Astrocyte (in vitro differentiated cells and primary cell): ENCODE results near the gene CKLF. TPM values are rescaled to one million over a fixed set of nuclear protein-coding genes. Genes with fewer than 3 reads are reported as not detected.

Source experiments
- DNase-seq: peaks from one replicate; pipeline ENCODE4 v3.0.0-alpha.2; 2010; ENCODE audit warnings: low read depth
- FAIRE-seq: peaks from 2 replicates; lab custom pipeline; 2011; peaks lifted over from hg19 to GRCh38; lab: Jason Lieb, UNC
- H2AFZ ChIP-seq: 2 replicates; pipeline ENCODE4 v1.6.0; 2012; ENCODE audit warnings: low read depth, low read length, inconsistent platforms
- H3K27ac ChIP-seq: 2 replicates; pipeline ENCODE4 v1.5.1; 2011; ENCODE audit warnings: low read depth, low read length, inconsistent platforms
- H3K27me3 ChIP-seq: 2 replicates; pipeline ENCODE4 v1.6.0; 2011; ENCODE audit warnings: low read length, inconsistent platforms; ENCODE audit not compliant: insufficient read depth
- H3K36me3 ChIP-seq: 2 replicates; pipeline ENCODE4 v1.5.1; 2011; ENCODE audit warnings: low read length, inconsistent platforms; ENCODE audit not compliant: insufficient read depth
- H3K4me1 ChIP-seq: 2 replicates; pipeline ENCODE4 v1.5.1; 2011; ENCODE audit warnings: low read length, inconsistent platforms; ENCODE audit not compliant: insufficient read depth
- H3K4me2 ChIP-seq: 2 replicates; pipeline ENCODE4 v1.6.0; 2012; ENCODE audit warnings: low read length, inconsistent platforms
- H3K4me3 ChIP-seq: 2 replicates; pipeline ENCODE4 v1.5.1; 2011; ENCODE audit warnings: low read depth, mild to moderate bottlenecking, low read length, inconsistent platforms; ENCODE audit not compliant: insufficient read depth
- H3K79me2 ChIP-seq: 2 replicates; pipeline ENCODE4 v1.6.0; 2012; ENCODE audit warnings: mild to moderate bottlenecking, low read length, inconsistent platforms; ENCODE audit not compliant: insufficient read depth
- H3K9ac ChIP-seq: 2 replicates; pipeline ENCODE4 v1.6.0; 2012; ENCODE audit warnings: mild to moderate bottlenecking, low read length, inconsistent platforms
- H3K9me3 ChIP-seq: 2 replicates; pipeline ENCODE4 v1.5.1; 2012; ENCODE audit warnings: low read depth, mild to moderate bottlenecking, low read length, inconsistent platforms; ENCODE audit not compliant: insufficient read depth
- H4K20me1 ChIP-seq: 2 replicates; pipeline ENCODE4 v1.6.0; 2012; ENCODE audit warnings: low read length, inconsistent platforms; ENCODE audit not compliant: insufficient read depth
- H3K27ac Mint-ChIP-seq: one replicate; pipeline ENCODE4 v1.8.0; 2021; ENCODE audit warnings: mild to moderate bottlenecking, mixed read lengths; ENCODE audit not compliant: unreplicated experiment
- H3K27me3 Mint-ChIP-seq: one replicate; pipeline ENCODE4 v1.8.0; 2021; ENCODE audit warnings: low read depth, mixed read lengths; ENCODE audit not compliant: unreplicated experiment
- H3K36me3 Mint-ChIP-seq: one replicate; pipeline ENCODE4 v1.8.0; 2021; ENCODE audit warnings: low read depth, mixed read lengths; ENCODE audit not compliant: unreplicated experiment
- H3K4me1 Mint-ChIP-seq: one replicate; pipeline ENCODE4 v1.8.0; 2021; ENCODE audit warnings: low read depth, mixed read lengths; ENCODE audit not compliant: unreplicated experiment
- H3K4me3 Mint-ChIP-seq: one replicate; pipeline ENCODE4 v1.8.0; 2021; ENCODE audit warnings: mild to moderate bottlenecking, moderate library complexity, mixed read lengths; ENCODE audit not compliant: unreplicated experiment
- H3K9me3 Mint-ChIP-seq: one replicate; pipeline ENCODE4 v1.8.0; 2021; ENCODE audit warnings: mild to moderate bottlenecking, mixed read lengths; ENCODE audit not compliant: unreplicated experiment
- CTCF ChIP-seq: IDR thresholded peaks from 2 replicates; pipeline ENCODE4 v1.5.1; 2011; ENCODE audit warnings: low read depth, mild to moderate bottlenecking, inconsistent platforms, low read length, moderate library complexity; ENCODE audit not compliant: insufficient read depth
- EZH2 ChIP-seq: IDR thresholded peaks from 2 replicates; pipeline ENCODE4 v1.6.1; 2012; ENCODE audit warnings: mild to moderate bottlenecking, low read length, inconsistent platforms; ENCODE audit not compliant: insufficient read depth
- total RNA-seq: library from RNA; stranded (reverse); gene quantifications from 2 replicates; pipeline ENCODE4 v1.2.1, GENCODE V29; 2021

Gene CKLF
- total RNA-seq, 1 donor from 2014 or later = 24.5 TPM

- Mint-ChIP-seq H3K9me3 (no peaks in the 10 kb centered on the region), H3K27ac (no peak overlapping the region), H3K36me3 (peaks cover 2% of the 10 kb centered on the region), H3K27me3 (peaks cover 30% of the 10 kb centered on the region), H3K4me3 (no peak overlapping the region), H3K4me1 (peaks cover 11% of the 10 kb centered on the region)
- Histone ChIP-seq H3K4me1 (peaks cover 24% of the 10 kb centered on the region), H3K9me3 (no peaks in the 10 kb centered on the region), H3K27ac (no peak overlapping the region), H3K36me3 (no peaks in the 10 kb centered on the region), H4K20me1 (no peaks in the 10 kb centered on the region), H3K79me2 (no peaks in the 10 kb centered on the region), H3K4me2 (no peak overlapping the region), H3K27me3 (peaks cover 17% of the 10 kb centered on the region), H3K4me3 (no peak overlapping the region), H3K9ac (no peak overlapping the region), H2AFZ (no peak overlapping the region)
- TF ChIP-seq EZH2 = no peak
- TF ChIP-seq CTCF = no peak
- no peak for DNase-seq
- no peak for FAIRE-seq
Measured at GRCh38 chr16:66576296-66576695, 23.9 kb downstream of the CKLF start.

- peaks cover 17% of the 10 kb centered on the region for H3K27me3 ChIP-seq
- Mint-ChIP-seq H3K4me3 (no peak within 1 kb of the TSS), H3K27ac (peak within 1 kb of the TSS; percentile 81), H3K9me3 (no peaks in the 10 kb centered on the region), H3K27me3 (peaks cover 27% of the 10 kb centered on the region), H3K4me1 (peaks cover 14% of the 10 kb centered on the region), H3K36me3 (no peaks in the 10 kb centered on the region)
- no peak for DNase-seq
- H3K9me3 ChIP-seq = no peaks in the 10 kb centered on the region
- peaks cover 29% of the 10 kb centered on the region for H3K4me1 ChIP-seq
- H3K36me3 ChIP-seq = no peaks in the 10 kb centered on the region
- no peak for FAIRE-seq
- TF ChIP-seq EZH2 (peak; percentile 72), CTCF (no peak)
- H3K79me2 ChIP-seq = no peaks in the 10 kb centered on the region
- peak within 1 kb of the TSS; percentile 81 for H3K4me2 ChIP-seq
- H3K9ac ChIP-seq = no peak within 1 kb of the TSS
- peak within 1 kb of the TSS; percentile 19 for H3K4me3 ChIP-seq
- H3K27ac ChIP-seq = no peak within 1 kb of the TSS
- peak within 1 kb of the TSS; percentile 55 for H2AFZ ChIP-seq
- H4K20me1 ChIP-seq = no peaks in the 10 kb centered on the region
Measured at GRCh38 chr16:66578651-66579531, 26.5 kb downstream of the CKLF start, which contains the start of gene CMTM2. TSS of gene CMTM2 (plus strand) at chr16:66579463. CDS start at chr16:66579608, 145 bp downstream.
